NB4 (cell line): ENCODE results near the gene UGGT2.

Experiments used
- MYC ChIP-seq: IDR thresholded peaks from 2 replicates; pipeline ENCODE4 v1.6.1; 2011; ENCODE audit warnings: low read depth, low read length
- POLR2A ChIP-seq: IDR thresholded peaks from 2 replicates; pipeline ENCODE4 v1.6.1; 2011; ENCODE audit warnings: mild to moderate bottlenecking; ENCODE audit not compliant: insufficient read length; ENCODE audit errors: extremely low read depth
- TF ChIP-seq, protein P1 (sequence below): IDR thresholded peaks from one replicate; pipeline ENCODE4 v1.5.1; 2012; ENCODE audit warnings: low read depth, low read length

- TF ChIP-seq, protein P1, sequence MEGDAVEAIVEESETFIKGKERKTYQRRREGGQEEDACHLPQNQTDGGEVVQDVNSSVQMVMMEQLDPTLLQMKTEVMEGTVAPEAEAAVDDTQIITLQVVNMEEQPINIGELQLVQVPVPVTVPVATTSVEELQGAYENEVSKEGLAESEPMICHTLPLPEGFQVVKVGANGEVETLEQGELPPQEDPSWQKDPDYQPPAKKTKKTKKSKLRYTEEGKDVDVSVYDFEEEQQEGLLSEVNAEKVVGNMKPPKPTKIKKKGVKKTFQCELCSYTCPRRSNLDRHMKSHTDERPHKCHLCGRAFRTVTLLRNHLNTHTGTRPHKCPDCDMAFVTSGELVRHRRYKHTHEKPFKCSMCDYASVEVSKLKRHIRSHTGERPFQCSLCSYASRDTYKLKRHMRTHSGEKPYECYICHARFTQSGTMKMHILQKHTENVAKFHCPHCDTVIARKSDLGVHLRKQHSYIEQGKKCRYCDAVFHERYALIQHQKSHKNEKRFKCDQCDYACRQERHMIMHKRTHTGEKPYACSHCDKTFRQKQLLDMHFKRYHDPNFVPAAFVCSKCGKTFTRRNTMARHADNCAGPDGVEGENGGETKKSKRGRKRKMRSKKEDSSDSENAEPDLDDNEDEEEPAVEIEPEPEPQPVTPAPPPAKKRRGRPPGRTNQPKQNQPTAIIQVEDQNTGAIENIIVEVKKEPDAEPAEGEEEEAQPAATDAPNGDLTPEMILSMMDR = no peak
- TF ChIP-seq POLR2A (no peak), MYC (no peak)
Measured at GRCh38 chr13:95982144-95982543, 71.1 kb downstream of the UGGT2 start.
